ENCODE measurements around the gene SAXO1.

GRCh38 chr9:18981476-18982261, 51.3 kb downstream of the SAXO1 start:
- TF ChIP-seq CTCF (IDR thresholded peaks at IDR 0.05 in 2 of 3, conservative IDR thresholded peaks at IDR 0.05 in 1 of 3; ENCODE audit: borderline replicate concordance in 1 of 3, insufficient read depth in 1 of 3, low read depth in 2 of 3, low read length in 2 of 3) (no peak), POLR2AphosphoS5 (IDR thresholded peaks at IDR 0.05; ENCODE audit: low read depth, low read length) (no peak), REST (IDR thresholded peaks at IDR 0.05; ENCODE audit: low read depth) (no peak)

Measured in HCT116 (cell line).